NCI-H748 (cell line): ENCODE data around the gene RAVER2.
"Not testable (repeated sequence)": the region's sequence is repeated elsewhere in the genome, so short reads cannot be mapped to it uniquely, and the experiment has no call there.

Experiments used
- DNase-seq: peaks from one replicate; lab custom pipeline; 2025; ENCODE audit not compliant: unreplicated experiment; lab: John Stamatoyannopoulos, UW

Gene RAVER2

GRCh38 chr1:64744492-64745180, at the start of gene RAVER2:
Gene RAVER2 (plus strand): TSS chr1:64745075. CDS start chr1:64745173, 98 bp downstream.
- DNase-seq: peak; percentile 77

GRCh38 chr1:64696879-64697278, 48.0 kb upstream of the RAVER2 start:
- no peak for DNase-seq

- no peak for DNase-seq
Measured at GRCh38 chr1:64699327-64699726, 45.5 kb upstream of the RAVER2 start.

GRCh38 chr1:64701071-64701470, 43.8 kb upstream of the RAVER2 start:
- no peak for DNase-seq

GRCh38 chr1:64701886-64702285, 43.0 kb upstream of the RAVER2 start:
- DNase-seq: no peak

- DNase-seq: not testable (repeated sequence)
Measured at GRCh38 chr1:64702670-64703069, 42.2 kb upstream of the RAVER2 start.

- no peak for DNase-seq
Measured at GRCh38 chr1:64703600-64703999, 41.3 kb upstream of the RAVER2 start.

GRCh38 chr1:64705591-64705990, 39.3 kb upstream of the RAVER2 start:
- no peak for DNase-seq

GRCh38 chr1:64711266-64711665, 33.6 kb upstream of the RAVER2 start:
- DNase-seq: no peak

GRCh38 chr1:64712049-64712448, 32.8 kb upstream of the RAVER2 start:
- no peak for DNase-seq

GRCh38 chr1:64715186-64715585, 29.7 kb upstream of the RAVER2 start:
- no peak for DNase-seq

GRCh38 chr1:64721135-64721534, 23.7 kb upstream of the RAVER2 start:
- DNase-seq: no peak

- DNase-seq: no peak
Measured at GRCh38 chr1:64721576-64722145, 23.2 kb upstream of the RAVER2 start.

- DNase-seq: no peak
Measured at GRCh38 chr1:64727861-64728260, 17.0 kb upstream of the RAVER2 start.

GRCh38 chr1:64733581-64734286, 11.1 kb upstream of the RAVER2 start:
- no peak for DNase-seq

GRCh38 chr1:64734287-64734652, 10.6 kb upstream of the RAVER2 start:
- DNase-seq: no peak

GRCh38 chr1:64740687-64741086, 4.2 kb upstream of the RAVER2 start:
- not testable (repeated sequence) for DNase-seq

GRCh38 chr1:64743954-64744491, 852 bp upstream of the RAVER2 start:
- DNase-seq: peak; percentile 47

GRCh38 chr1:64745181-64745985, 508 bp downstream of the RAVER2 start:
- peak; percentile 29 for DNase-seq

GRCh38 chr1:64745986-64746940, 1.4 kb downstream of the RAVER2 start:
- DNase-seq: peak; percentile 15
